MM.1S (cell line): ENCODE measurements around the gene GOLGA2.

ENCODE experiments used
- DNase-seq: peaks from one replicate; pipeline ENCODE4 v3.0.0-alpha.2; 2015
- H2AFZ ChIP-seq: fragments of 300-600 bp; sonication (generic); 2 replicates; pipeline ENCODE4 v1.6.0; 2016; ENCODE audit warnings: antibody characterized with exemption, low read length
- H3F3A ChIP-seq: fragments of 300-600 bp; sonication (generic); 2 replicates; pipeline ENCODE4 v1.6.1; 2016; ENCODE audit warnings: mild to moderate bottlenecking, antibody characterized with exemption, low read length, moderate library complexity, mixed read lengths; ENCODE audit not compliant: insufficient read depth
- H3K27ac ChIP-seq: fragments of 300-600 bp; sonication (generic); 2 replicates; pipeline ENCODE4 v1.5.1; 2016; ENCODE audit warnings: mild to moderate bottlenecking, low read length
- H3K27me3 ChIP-seq: fragments of 300-600 bp; sonication (generic); replicated peaks from 2 replicates; pipeline ENCODE4 v1.6.0; 2016; ENCODE audit warnings: low read length; ENCODE audit not compliant: insufficient read depth
- H3K36me3 ChIP-seq: fragments of 300-600 bp; sonication (generic); replicated peaks from 2 replicates; pipeline ENCODE4 v1.6.1; 2016; ENCODE audit warnings: mild to moderate bottlenecking, low read length, mixed read lengths; ENCODE audit not compliant: insufficient read depth
- H3K4me1 ChIP-seq: fragments of 300-600 bp; sonication (generic); 2 replicates; pipeline ENCODE4 v1.6.1; 2016; ENCODE audit warnings: low read length, mixed read lengths
- H3K4me2 ChIP-seq: fragments of 300-600 bp; sonication (generic); 2 replicates; pipeline ENCODE4 v1.6.0; 2016; ENCODE audit warnings: low read depth, low read length
- H3K4me3 ChIP-seq: fragments of 300-600 bp; sonication (generic); 2 replicates; pipeline ENCODE4 v1.5.1; 2016; ENCODE audit warnings: low read length, mixed read lengths
- H3K79me2 ChIP-seq: fragments of 300-600 bp; sonication (generic); 2 replicates; pipeline ENCODE4 v1.6.1; 2016; ENCODE audit warnings: mixed run types, low read length, mixed read lengths
- H3K9ac ChIP-seq: fragments of 300-600 bp; sonication (generic); 2 replicates; pipeline ENCODE4 v1.6.1; 2016; ENCODE audit warnings: low read length, mixed read lengths
- H3K9me2 ChIP-seq: fragments of 300-600 bp; sonication (generic); replicated peaks from 2 replicates; pipeline ENCODE4 v1.6.1; 2016; ENCODE audit warnings: mild to moderate bottlenecking, low read length, mixed read lengths; ENCODE audit not compliant: insufficient read depth
- H3K9me3 ChIP-seq: fragments of 300-600 bp; sonication (generic); replicated peaks from 2 replicates; pipeline ENCODE4 v1.6.1; 2016; ENCODE audit warnings: mild to moderate bottlenecking, low read length, mixed read lengths; ENCODE audit not compliant: insufficient read depth
- H4K20me1 ChIP-seq: fragments of 300-600 bp; sonication (generic); 2 replicates; pipeline ENCODE4 v1.6.1; 2016; ENCODE audit warnings: mild to moderate bottlenecking, low read length, moderate library complexity, mixed read lengths; ENCODE audit not compliant: insufficient read depth
- EZH2 ChIP-seq: fragments of 300-600 bp; sonication (generic); optimal IDR thresholded peaks from 2 replicates; pipeline ENCODE3; 2017; ENCODE audit warnings: low read depth, mild to moderate bottlenecking, antibody characterized with exemption, low read length, mixed read lengths
- EZH2phosphoT487 ChIP-seq: fragments of 300-600 bp; sonication (generic); IDR thresholded peaks from 2 replicates; pipeline ENCODE4 v1.6.1; 2018; ENCODE audit warnings: antibody characterized with exemption, low read length
- TF ChIP-seq, protein P1 (sequence below): fragments of 300-600 bp; sonication (generic); IDR thresholded peaks from 2 replicates; pipeline ENCODE4 v1.5.1; 2016; ENCODE audit warnings: antibody characterized with exemption, low read length, mixed read lengths

Gene GOLGA2

GRCh38 chr9:128323212-128323730, 47.5 kb upstream of the GOLGA2 start:
- Histone ChIP-seq H3K27me3 (no peaks in the 10 kb centered on the region), H3K9me3 (no peaks in the 10 kb centered on the region), H3F3A (peaks cover 11% of the 10 kb centered on the region), H2AFZ (peak overlapping the region; percentile 84), H3K4me1 (peaks cover 11% of the 10 kb centered on the region), H3K9me2 (no peaks in the 10 kb centered on the region), H4K20me1 (no peaks in the 10 kb centered on the region), H3K79me2 (peaks cover 47% of the 10 kb centered on the region), H3K4me3 (peak overlapping the region; percentile 84), H3K4me2 (peak overlapping the region; percentile 84), H3K9ac (peak overlapping the region; percentile 88), H3K27ac (peak overlapping the region; percentile 87), H3K36me3 (no peaks in the 10 kb centered on the region)
- no peak for DNase-seq
- TF ChIP-seq, protein P1, sequence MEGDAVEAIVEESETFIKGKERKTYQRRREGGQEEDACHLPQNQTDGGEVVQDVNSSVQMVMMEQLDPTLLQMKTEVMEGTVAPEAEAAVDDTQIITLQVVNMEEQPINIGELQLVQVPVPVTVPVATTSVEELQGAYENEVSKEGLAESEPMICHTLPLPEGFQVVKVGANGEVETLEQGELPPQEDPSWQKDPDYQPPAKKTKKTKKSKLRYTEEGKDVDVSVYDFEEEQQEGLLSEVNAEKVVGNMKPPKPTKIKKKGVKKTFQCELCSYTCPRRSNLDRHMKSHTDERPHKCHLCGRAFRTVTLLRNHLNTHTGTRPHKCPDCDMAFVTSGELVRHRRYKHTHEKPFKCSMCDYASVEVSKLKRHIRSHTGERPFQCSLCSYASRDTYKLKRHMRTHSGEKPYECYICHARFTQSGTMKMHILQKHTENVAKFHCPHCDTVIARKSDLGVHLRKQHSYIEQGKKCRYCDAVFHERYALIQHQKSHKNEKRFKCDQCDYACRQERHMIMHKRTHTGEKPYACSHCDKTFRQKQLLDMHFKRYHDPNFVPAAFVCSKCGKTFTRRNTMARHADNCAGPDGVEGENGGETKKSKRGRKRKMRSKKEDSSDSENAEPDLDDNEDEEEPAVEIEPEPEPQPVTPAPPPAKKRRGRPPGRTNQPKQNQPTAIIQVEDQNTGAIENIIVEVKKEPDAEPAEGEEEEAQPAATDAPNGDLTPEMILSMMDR = no peak
- TF ChIP-seq EZH2 = no peak
- no peak for TF ChIP-seq EZH2phosphoT487

DNA sequence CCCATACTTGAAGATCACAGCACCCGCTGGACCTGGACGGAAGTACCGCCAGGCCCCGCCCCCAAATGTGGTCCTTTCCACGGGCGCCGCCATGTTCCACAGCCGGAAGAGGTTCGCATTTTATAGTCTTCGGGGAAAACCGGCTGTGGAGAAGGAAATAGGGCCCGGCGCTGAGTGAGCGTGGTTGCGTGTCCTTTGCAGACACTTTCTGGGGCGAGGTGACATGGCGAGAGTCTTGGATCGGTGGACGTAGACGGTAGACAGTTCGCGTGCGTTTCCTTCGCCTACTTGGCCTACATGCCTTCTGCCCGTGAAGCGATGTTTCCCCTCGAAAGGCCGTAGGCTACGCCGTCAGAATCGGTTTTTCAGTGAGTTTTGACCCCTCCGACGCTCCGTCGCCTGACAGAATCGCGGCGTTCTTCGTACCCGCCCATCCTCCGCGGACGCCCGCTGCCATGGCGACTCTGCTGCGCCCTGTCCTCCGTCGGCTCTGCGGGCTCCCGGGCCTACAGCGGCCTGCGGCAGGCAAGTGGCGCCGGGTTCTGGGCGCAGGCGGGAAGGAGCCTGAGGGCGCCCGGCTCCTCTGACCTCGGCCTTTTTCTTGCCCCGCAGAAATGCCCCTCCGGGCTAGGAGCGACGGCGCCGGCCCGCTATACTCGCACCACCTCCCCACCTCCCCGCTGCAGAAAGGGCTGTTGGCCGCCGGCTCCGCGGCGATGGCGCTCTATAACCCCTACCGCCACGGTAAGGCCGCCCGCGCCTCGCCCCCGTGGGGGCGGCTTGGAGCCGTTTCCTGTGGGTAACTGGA, 46.8 kb upstream of the GOLGA2 start, which contains the start of the genes COQ4 and TRUB2:
Gene COQ4 (plus strand): TSS at position 436 of the 808 bp plus-strand sequence. CDS start 20 bp downstream, at position 456.
Gene TRUB2 (minus strand): TSS at position 44 of the 808 bp plus-strand sequence. CDS start 39 bp downstream, at position 5.
- Histone ChIP-seq H3K27ac (peak within 1 kb of the TSS; percentile 87), H3K9ac (peak within 1 kb of the TSS; percentile 88), H3K4me1 (peaks cover 11% of the 10 kb centered on the region), H2AFZ (peak within 1 kb of the TSS; percentile 84), H3F3A (peaks cover 11% of the 10 kb centered on the region), H4K20me1 (no peaks in the 10 kb centered on the region), H3K79me2 (peaks cover 47% of the 10 kb centered on the region), H3K4me2 (peak within 1 kb of the TSS; percentile 84), H3K9me3 (no peaks in the 10 kb centered on the region), H3K4me3 (peak within 1 kb of the TSS; percentile 84), H3K9me2 (no peaks in the 10 kb centered on the region), H3K27me3 (no peaks in the 10 kb centered on the region), H3K36me3 (no peaks in the 10 kb centered on the region)
- TF ChIP-seq, protein P1 = no peak
- TF ChIP-seq EZH2 = no peak
- TF ChIP-seq EZH2phosphoT487 = no peak
- DNase-seq = peak; percentile 94

DNA sequence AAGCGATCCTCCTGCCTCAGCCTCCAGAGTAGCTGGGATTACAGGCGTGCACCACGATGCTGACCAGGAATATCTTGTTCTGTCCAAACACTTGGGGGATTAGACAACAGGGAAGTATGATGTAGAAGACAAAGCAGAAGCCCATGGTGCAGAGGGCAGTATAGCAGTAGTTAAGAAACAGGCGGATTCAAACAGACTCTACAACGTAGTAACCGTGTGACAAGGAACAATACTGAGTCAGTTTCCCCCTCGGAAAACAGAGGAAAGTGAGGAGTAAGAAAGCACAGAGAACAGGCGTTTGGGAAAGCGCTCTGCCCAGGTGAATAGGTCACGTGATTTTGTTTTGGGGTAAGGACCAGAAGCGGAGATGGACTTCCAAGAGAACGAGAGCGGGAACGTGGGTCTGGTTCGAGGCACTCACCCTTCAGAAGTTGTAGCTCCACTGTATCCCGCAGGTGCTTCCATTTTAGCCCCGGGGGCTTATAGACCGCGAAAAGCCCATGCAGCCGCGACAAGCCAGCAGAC, 46.1 kb upstream of the GOLGA2 start:
- no peaks in the 10 kb centered on the region for H3K27me3 ChIP-seq
- H3K4me3 ChIP-seq = peak overlapping the region; percentile 84
- H3F3A ChIP-seq = peaks cover 11% of the 10 kb centered on the region
- TF ChIP-seq, protein P1 = no peak
- TF ChIP-seq EZH2phosphoT487 = no peak
- no peak for TF ChIP-seq EZH2
- peak overlapping the region; percentile 88 for H3K9ac ChIP-seq
- peak overlapping the region; percentile 87; the same call in 1 of the 2 replicates for H3K27ac ChIP-seq
- peaks cover 47% of the 10 kb centered on the region for H3K79me2 ChIP-seq
- peak overlapping the region; percentile 53 for H3K4me2 ChIP-seq
- no peaks in the 10 kb centered on the region for H4K20me1 ChIP-seq
- peaks cover 11% of the 10 kb centered on the region for H3K4me1 ChIP-seq
- H3K36me3 ChIP-seq = no peaks in the 10 kb centered on the region
- H3K9me2 ChIP-seq = no peaks in the 10 kb centered on the region
- H3K9me3 ChIP-seq = no peaks in the 10 kb centered on the region
- DNase-seq = no peak
- H2AFZ ChIP-seq = peak overlapping the region; percentile 84
